ENCODE data around the gene MPP3.

GRCh38 chr17:43771463-43771862 is 61.5 kb downstream of the MPP3 start:
- TF ChIP-seq TEAD4 (CRISPR knock-in tag; IDR thresholded peaks at IDR 0.05): no peak
- no peak for TF ChIP-seq NFE2L1 (CRISPR knock-in tag; IDR thresholded peaks at IDR 0.05)
- no peak for TF ChIP-seq ATF1 (CRISPR knock-in tag; IDR thresholded peaks at IDR 0.05)
- no peak for TF ChIP-seq CREB1 (CRISPR knock-in tag; IDR thresholded peaks at IDR 0.05)
- no peak for TF ChIP-seq GABPB1 (CRISPR knock-in tag; IDR thresholded peaks at IDR 0.05)
- no peak for TF ChIP-seq SOX15 (CRISPR knock-in tag; IDR thresholded peaks at IDR 0.05)
